SK-MEL-5 (cell line): Measurements from ENCODE around the gene UTP25. TPM values are rescaled to one million over a fixed set of nuclear protein-coding genes. Genes with fewer than 3 reads are reported as not detected.
"Not testable (repeated sequence)": the region's sequence is repeated elsewhere in the genome, so short reads cannot be mapped to it uniquely, and the experiment has no call there.

ENCODE experiments used
- DNase-seq: peaks from one replicate; pipeline ENCODE4 v3.0.0-alpha.2; 2016; ENCODE audit warnings: low read depth, low spot score
- in situ Hi-C: cut with HindIII; loops from 2 replicates; pipeline ENCODE4 v1.10.0; 2016; ENCODE audit warnings: low sequenced_read_pairs, high pct_unique_total_duplicates, low pct_unique_long_range_greater_than_20kb
- polyA plus RNA-seq, 2 experiments: library from polyadenylated mRNA; depleted of rRNA; stranded (reverse); fragments of >200 nt; gene quantifications; 2 replicates each; pipeline ENCODE4 v1.2.3, GENCODE V29; 2015
- total RNA-seq: library from RNA; depleted of rRNA; stranded (reverse); fragments of >200 nt; shearing (Covaris generic); gene quantifications from 2 replicates; pipeline ENCODE4 v1.2.3, GENCODE V29; 2014; rRNA removed

Gene UTP25
- 17.0 and 18.0 TPM in 2 replicates for total RNA-seq
- 7.9 and 9.9 TPM in 2 replicates for polyA plus RNA-seq (2015; cell fraction: cytosol; rRNA removed)
- polyA plus RNA-seq (2015; cell fraction: nucleus; rRNA removed), result 18.1 and 18.2 TPM in 2 replicates

DNA sequence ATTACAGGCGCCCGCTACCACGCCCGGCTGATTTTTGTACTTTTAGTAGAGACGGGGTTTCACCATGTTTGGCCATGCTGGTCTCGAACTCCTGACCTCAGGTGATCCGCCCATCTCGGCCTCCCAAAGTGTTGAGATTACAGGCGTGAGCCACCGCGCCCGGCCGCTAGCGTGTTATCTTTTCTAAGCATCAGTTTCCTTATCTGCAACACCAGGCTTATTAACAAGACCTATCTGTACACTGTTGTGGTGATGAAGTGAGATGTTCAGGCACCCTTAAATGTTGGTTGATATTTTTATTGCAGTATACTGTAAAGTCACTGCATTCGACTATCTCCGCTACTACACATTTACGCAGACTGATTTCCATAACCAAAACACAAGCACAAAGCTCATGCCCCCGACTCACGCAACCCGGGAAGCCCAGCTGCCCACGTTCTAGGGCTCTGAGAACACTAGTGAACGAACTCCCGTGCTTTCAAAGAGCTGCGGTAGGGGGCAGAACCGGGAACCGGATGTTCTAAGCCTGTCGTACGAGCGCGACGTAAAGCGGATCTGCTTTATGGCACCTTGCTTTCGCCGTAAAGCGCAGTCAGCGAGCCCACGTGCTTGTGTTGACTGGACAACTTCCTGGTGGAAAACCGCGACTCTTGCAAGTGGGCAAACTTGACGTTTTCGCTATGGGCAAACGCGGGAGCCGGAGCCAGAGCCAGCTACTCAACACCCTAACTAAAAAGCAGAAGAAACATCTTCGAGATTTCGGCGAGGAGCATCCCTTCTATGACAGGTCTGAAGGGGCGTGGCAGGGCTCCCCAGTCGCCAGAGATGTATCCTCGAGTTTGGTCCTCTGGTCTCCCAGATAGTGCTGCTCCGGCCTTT, at the start of gene UTP25:
UTP25 (plus strand) TSS at position 589 of the 879 bp plus-strand sequence; CDS start at position 681, 92 bp downstream.
- peak; percentile 97 for DNase-seq
- in situ Hi-C loops, result loop anchor here (25.0 kb wide), 1 partner anchor 160 kb away; no protein-coding TSS in a partner anchor

- in situ Hi-C loops, result no loop called here
- no peak for DNase-seq
These were observed 49.7 kb upstream of the UTP25 start for GRCh38 chr1:209778102-209778501.

DNA sequence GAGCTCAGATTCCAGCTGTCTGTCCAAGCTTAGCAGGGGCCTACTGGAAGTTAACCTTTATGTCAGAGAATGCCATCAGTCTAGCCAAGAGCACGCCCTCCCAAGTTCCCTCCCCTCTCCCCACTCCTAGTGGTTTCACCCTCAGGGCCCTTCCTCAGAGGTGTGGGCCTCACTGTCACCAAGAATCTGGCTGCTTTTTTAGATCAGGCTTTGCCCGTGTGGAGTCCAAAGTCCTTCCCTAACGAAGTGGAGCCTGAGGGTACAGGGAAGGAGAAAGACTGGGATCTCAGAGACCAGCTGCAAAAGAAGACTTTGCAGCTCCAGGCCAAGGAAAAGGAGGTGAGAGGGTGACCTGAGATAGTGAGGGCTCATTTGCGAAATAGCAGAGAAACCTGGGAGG, 47.5 kb upstream of the UTP25 start:
- in situ Hi-C loops, result no loop called here
- DNase-seq, result no peak

- DNase-seq, result no peak
- in situ Hi-C loops, result no loop called here
These were observed 44.4 kb upstream of the UTP25 start for GRCh38 chr1:209783386-209783785.

DNA sequence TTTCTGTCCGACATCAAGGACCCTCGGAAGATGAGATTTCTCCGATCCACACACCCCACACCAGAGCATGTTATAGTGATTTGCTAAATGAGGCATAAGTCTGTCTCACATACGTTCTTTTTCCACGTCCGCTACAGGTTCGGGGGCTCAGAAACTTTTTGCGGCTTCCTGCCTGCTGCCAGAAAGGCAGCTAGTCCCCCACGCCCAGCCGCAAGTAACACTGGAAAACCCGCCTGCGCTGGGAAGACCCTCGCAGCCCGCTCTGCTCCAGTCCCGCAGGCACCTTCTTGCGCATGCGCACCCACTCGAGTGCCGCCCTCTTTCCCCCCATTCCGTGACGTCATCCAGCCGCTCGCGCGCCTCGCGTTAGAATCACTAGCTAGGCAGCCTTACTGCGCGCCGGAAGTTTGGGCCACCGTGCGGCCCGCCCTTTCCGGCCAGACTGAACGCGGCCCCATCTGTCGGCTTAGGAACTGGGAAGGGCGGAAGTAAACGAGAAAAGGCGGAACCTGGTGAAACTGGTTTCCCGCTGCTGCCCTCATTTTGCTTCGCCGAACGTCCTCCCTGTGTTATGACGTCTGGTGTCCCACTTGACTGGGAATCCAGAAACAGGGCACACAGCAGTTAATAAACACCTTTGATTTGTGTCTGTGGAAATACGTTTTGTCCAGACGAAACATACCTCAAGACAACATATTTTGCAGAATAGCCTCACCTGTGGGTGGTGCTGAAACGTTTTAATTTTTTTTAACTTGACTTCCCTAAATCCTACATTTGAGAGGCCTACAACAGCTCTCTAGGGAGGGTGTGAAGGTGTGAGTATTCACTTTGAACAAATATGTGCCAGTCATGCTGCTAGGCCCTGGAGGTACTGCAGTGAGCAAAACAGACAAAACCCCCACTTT, 43.3 kb upstream of the UTP25 start, which contains the start of gene C1orf74:
C1orf74 (minus strand) TSS at position 295 of the 905 bp plus-strand sequence. CDS start 925 bp downstream, outside the sequence.
- in situ Hi-C loops, result no loop called here
- DNase-seq, result peak; percentile 98

GRCh38 chr1:209785592-209785991, 42.2 kb upstream of the UTP25 start:
- in situ Hi-C loops, result no loop called here

GRCh38 chr1:209786146-209786545, 41.6 kb upstream of the UTP25 start:
- no peak for DNase-seq

More at GRCh38 chr1:209785592-209785991, 42.2 kb upstream of the UTP25 start:
- no peak for DNase-seq

DNA sequence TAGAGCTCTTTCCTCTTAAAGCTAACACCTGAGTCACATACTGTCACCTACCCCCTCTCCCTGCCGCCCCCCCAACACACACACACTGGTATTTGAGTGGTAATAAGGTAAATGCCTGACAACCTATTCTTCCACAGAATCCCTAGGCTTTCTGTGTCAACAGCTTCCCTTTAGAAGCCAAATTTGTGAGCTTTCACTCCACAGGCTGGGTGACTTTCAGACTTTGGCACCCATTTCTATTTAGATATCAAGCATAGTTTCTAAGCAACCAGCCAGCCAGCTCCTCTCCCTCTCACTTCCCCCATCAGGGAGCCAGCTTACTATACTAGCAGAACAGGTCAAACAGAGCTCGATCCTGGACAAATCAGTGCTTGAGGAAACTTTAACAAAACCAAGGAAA, 40.2 kb upstream of the UTP25 start:
- in situ Hi-C loops, result no loop called here
- DNase-seq, result no peak

More at GRCh38 chr1:209786146-209786545, 41.6 kb upstream of the UTP25 start:
- in situ Hi-C loops, result no loop called here

- in situ Hi-C loops, result no loop called here
- no peak for DNase-seq
These were observed 38.5 kb upstream of the UTP25 start for GRCh38 chr1:209789245-209789644.

DNA sequence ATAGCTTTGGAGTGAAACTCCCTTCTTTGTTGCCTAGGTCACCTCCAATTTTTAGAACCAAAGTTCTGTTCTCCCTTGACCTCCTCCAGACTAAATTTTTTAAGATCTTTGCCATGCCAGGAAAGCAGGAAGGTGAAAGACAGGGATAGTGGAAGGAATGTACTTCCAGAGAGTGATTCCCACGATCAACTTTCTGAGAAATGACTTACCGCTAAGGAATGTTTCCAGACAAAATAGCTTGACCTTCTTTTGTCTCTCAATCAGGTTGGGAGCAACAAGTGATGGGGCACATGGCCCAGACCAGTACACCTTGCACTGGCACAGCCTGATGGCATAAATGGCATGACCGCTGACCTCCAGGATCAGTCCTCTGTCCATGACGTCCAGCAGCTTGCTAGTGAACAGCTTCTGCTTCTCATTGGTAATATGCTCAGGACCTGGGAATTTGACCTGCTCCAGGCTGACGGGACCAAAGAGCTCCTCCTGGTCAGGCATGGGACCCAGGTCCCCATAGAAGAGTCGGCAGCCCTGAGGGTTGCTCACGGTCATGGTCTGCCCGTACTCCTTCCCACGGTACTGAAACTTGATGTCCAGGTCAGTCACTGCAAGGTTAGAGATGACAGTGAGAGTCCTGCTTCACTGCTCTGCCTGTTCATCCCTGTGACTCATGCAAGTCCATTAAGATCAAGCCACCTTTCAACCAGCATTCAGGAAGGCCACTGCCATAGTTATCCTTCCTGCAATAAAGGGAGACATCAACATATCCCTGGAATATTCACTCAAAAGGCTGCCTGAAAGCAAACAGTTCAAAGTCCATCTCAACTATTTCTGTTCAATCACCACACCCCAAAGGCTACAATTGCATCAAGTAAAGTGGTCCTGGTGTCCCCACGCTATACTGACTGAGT, 37.2 kb upstream of the UTP25 start:
- DNase-seq, result no peak
- in situ Hi-C loops, result no loop called here

- DNase-seq, result no peak
- in situ Hi-C loops, result no loop called here
These were observed 35.9 kb upstream of the UTP25 start for GRCh38 chr1:209791920-209792319.

DNA sequence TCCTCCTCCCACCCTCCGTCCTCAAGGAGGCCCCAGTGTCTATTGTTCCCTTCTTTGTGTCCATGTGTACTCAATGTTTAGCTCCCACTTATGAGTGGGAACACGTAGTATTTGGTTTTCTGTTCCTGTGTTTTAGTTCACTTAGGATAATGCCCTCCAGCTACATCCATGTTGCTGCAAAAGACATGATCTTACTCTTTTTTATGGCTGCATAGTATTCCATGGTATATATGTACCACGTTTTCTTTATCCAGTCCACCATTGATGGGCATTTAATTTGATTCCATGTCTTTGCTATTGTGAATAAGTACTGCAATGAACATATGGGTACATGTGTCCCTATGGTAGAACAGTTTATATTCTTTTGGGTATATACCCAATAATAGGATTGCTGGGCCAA, 34.1 kb upstream of the UTP25 start:
- DNase-seq, in situ Hi-C loops: not testable (repeated sequence)

- in situ Hi-C loops, result no loop called here
- peak; percentile 8 for DNase-seq
These were observed 29.7 kb upstream of the UTP25 start for GRCh38 chr1:209797978-209798639.

GRCh38 chr1:209800984-209801834, 26.6 kb upstream of the UTP25 start:
- no peak for DNase-seq
- in situ Hi-C loops, result no loop called here

- DNase-seq, result no peak
- in situ Hi-C loops, result no loop called here
These were observed 25.5 kb upstream of the UTP25 start for GRCh38 chr1:209802117-209802779.
